GM21381 (cell line): ENCODE measurements around the gene SLC4A1AP.
"Not testable (repeated sequence)": the region's sequence is repeated elsewhere in the genome, so short reads cannot be mapped to it uniquely, and the experiment has no call there.

Experiments used
- ATAC-seq: cut with Tn5 transposase; IDR thresholded peaks from one replicate; pipeline ENCODE4 v1.9.1; 2021; ENCODE audit warnings: mild to moderate bottlenecking, moderate library complexity; ENCODE audit not compliant: unreplicated experiment

Gene SLC4A1AP, protein sequence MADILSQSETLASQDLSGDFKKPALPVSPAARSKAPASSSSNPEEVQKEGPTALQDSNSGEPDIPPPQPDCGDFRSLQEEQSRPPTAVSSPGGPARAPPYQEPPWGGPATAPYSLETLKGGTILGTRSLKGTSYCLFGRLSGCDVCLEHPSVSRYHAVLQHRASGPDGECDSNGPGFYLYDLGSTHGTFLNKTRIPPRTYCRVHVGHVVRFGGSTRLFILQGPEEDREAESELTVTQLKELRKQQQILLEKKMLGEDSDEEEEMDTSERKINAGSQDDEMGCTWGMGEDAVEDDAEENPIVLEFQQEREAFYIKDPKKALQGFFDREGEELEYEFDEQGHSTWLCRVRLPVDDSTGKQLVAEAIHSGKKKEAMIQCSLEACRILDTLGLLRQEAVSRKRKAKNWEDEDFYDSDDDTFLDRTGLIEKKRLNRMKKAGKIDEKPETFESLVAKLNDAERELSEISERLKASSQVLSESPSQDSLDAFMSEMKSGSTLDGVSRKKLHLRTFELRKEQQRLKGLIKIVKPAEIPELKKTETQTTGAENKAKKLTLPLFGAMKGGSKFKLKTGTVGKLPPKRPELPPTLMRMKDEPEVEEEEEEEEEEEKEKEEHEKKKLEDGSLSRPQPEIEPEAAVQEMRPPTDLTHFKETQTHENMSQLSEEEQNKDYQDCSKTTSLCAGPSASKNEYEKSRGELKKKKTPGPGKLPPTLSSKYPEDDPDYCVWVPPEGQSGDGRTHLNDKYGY

GRCh38 chr2:27663285-27664153 lies at the start of gene SLC4A1AP, which contains the start of gene SUPT7L:
SLC4A1AP (plus strand) TSS chr2:27663889; CDS start chr2:27663915, 26 bp downstream.
SUPT7L (minus strand) TSS chr2:27663614; CDS start chr2:27662192, 1,422 bp downstream.
- ATAC-seq = peak; percentile 63

- no peak for ATAC-seq
These were observed 49.7 kb upstream of the SLC4A1AP start for GRCh38 chr2:27613985-27614384.

DNA sequence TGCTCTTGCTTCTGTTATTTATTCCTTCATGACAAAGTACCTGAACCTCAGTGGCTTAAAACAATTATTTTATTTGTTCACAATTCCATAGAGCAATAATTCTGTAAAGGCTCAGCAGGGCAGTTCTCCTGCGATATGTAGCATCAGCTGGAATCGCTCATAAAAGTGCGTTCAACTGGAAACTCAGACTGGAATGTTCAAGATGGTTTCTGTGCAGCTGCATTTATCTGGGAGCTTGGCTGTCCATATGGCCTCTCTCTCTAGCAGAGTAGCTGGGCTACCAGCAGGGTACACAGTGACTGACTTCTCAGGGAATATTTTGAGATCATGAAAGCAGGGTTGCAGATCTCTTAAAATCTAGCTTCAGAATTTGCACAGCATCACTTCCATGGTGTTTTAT lies 48.4 kb upstream of the SLC4A1AP start:
- no peak for ATAC-seq

DNA sequence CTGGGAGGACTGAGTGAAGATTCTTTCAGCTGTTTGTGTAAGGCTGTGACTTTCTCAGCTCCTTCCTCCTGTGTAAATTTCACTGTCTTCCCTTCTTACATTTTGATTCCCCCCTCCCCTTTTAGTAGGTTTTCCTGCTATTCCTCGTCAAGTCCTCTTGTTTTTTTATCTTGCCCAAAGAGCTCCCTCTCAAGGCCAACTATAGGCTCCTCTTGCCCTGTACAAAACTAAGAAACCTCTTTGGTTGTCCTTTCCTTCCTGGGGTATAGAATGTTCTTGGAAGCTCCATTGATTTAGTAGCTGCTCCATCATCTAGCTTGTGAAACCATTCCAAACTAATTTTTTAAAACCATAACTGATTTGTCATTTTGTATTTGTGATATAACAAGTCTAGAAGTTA lies 42.2 kb upstream of the SLC4A1AP start:
- no peak for ATAC-seq

DNA sequence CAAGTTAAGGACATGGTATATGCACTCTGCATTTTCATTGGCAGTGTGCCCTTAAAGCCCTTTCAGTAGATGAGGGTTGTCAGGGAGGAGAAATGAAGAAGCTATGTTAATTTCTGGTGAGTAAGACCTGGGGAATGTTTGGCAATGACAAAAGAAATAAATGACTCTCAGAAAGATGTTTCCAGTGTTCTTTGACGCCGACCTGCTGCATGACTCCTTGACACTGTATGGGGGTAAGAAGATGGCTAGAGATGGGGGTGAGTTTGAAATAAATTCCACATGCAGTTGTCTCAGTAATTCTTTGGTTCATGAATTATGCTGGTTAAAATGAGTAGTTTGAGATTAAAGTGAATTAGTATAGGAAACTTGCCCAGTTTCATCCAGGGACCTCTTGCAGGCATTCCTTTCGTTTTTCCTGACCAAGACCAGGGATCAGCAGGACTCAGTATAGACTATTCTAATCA lies 40.7 kb upstream of the SLC4A1AP start:
- ATAC-seq = no peak

GRCh38 chr2:27624943-27625342 lies 38.7 kb upstream of the SLC4A1AP start:
- no peak for ATAC-seq

DNA sequence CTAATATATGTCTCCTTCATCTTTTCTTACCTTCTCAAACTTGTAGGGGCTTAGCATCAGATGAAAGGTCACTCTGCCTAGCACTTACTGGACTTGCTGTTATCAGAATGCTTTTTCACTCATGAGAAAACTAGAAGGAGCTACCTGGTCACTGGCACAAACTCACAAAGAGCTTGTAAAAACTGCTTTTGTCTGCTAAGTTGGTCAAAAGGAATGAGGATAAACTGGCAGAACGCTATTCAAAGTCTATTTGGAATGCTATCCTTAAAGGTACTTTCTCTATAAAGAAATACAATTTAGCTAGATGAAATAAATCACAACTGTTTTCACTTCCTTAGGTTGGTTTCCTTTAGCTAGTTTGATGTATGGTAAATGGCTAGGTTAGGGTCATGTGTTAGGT lies 37.4 kb upstream of the SLC4A1AP start:
- ATAC-seq = not testable (repeated sequence)

DNA sequence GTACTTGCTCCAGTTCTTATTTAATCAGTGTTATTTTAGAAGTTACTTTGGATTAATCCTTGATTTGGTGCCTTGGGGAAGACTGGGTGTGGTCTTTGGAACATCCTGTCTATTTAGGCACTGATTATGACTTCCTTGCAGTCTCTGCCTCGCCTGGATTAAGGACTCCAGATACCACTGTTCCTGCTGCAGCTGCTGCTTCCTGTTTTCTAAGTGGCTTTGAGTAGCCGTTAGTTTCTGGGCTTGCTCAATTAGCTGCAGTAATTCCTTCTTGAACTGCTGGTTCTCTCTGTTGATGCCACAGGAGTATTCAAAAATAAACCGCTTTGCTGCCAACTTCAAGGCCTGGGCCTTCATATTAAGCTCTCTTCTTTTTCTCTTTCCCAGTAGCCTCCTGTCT lies 36.8 kb upstream of the SLC4A1AP start:
- not testable (repeated sequence) for ATAC-seq

GRCh38 chr2:27627963-27628766 lies 35.5 kb upstream of the SLC4A1AP start:
- ATAC-seq = peak; percentile 2

GRCh38 chr2:27628767-27629709 lies 34.7 kb upstream of the SLC4A1AP start, which contains the start of the genes CCDC121 and GPN1:
CCDC121 (minus strand) TSS chr2:27629012; CDS start chr2:27627799, 1,213 bp downstream.
GPN1 (plus strand) TSS chr2:27629050; CDS start chr2:27629059, 9 bp downstream.
- ATAC-seq = peak; percentile 97

DNA sequence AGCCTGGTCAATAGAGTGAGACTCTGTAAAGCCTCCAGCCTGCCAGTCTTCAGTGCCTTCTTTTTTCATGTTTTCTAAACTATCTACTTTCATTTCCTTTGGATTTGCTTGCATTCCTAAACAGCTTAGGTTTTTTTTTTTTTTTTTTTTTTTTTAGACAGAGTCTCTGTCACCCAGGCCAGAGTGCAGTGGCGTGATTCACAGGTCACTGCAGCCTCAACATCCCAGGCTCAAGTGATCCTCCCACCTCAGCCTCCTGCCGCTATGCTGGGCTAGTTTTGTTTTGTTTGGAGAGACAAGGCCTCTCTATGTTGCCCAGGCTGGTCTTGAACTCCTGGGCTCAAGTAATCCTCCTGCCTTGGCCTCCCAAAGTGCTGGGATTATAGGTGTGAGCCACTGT lies 33.4 kb upstream of the SLC4A1AP start:
- not testable (repeated sequence) for ATAC-seq

DNA sequence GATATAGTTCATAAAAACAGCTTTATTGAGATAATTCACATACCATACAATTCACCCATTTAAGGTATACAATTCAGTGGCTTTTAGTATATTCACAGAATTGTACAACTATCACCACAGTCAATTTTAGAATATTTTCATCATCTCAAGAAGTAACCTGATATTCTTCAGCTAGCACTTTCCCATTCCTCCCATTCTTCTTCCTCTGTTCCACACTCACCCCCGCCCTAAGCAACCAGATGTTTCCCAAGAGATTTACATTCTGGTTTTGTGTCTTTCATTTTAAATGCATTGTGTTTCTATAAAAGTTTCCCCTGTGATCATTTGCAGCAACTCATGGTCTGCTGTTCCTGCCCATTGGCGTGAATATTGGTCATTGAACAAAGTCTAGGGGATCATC lies 29.4 kb upstream of the SLC4A1AP start:
- ATAC-seq = no peak

DNA sequence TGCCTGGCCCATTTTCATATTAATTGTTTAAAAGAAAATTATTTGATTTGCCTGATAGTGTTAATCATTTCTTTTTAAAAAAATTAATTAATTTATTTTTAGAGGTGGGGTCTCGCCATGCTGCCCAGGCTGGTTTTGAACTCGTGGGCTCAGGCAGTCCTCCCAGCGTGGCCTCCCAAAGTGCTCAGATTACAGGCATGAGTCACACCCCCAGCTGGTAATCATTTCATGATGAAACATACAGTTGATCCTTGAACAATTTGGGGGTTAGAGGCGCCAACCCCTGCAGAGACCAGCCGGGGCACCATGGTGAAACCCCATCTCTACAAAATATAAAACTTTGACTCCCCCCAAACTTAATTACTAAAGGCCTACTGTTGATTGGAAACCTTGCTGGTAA lies 26.9 kb upstream of the SLC4A1AP start:
- ATAC-seq = no peak

DNA sequence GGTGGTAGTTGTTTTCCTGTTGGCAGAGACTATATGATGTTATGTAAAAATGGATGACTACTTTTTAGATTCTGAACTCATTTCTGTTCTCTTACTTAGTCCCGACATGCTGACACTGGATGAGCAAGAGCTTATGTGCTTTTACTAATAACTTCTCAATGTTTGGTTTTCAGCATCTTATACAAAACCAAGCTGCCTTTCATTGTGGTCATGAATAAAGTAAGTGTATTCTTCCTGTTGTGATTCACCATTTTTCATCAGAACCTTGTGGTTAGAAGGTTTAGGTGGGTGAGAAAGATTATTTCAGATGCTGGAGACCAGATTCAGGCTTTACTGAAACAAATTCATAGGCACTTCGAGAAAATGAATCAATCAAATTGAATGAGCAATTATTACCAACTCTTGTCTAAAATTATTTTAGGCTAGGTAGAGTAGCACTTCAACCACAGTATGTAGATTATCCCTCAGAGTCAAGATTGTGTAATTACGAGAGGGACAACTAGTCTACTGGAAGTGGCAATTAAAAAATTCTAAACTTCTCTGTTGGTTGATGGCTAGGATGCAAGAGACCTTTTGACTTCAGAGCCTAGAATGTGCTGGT lies 25.6 kb upstream of the SLC4A1AP start:
- ATAC-seq = no peak

GRCh38 chr2:27638709-27639108 lies 25.0 kb upstream of the SLC4A1AP start:
- no peak for ATAC-seq

GRCh38 chr2:27640722-27641245 lies 22.9 kb upstream of the SLC4A1AP start:
- no peak for ATAC-seq

DNA sequence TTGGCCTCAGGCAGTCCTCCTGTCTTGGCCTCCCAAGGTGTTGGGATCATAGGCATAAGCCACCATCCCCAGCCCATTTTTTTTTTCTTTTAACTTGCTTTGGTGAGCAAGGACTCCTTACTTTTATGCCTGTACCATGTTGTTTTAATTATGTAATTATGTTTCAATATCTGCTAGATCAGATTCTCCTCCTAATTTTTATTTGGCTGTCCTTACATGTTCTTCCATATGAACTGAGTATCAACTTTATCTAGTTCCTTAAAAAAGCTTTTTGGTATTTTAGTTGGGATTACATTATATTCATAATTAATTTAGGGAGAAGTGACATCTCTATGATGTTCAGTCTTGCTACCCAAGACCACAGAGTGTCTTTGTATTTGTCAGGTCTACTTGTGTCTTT lies 18.5 kb upstream of the SLC4A1AP start:
- no peak for ATAC-seq

- ATAC-seq = no peak
These were observed 16.4 kb upstream of the SLC4A1AP start for GRCh38 chr2:27647289-27647688.
